Measurements from ENCODE around the gene BAIAP2L1.

BAIAP2L1 gene

DNA sequence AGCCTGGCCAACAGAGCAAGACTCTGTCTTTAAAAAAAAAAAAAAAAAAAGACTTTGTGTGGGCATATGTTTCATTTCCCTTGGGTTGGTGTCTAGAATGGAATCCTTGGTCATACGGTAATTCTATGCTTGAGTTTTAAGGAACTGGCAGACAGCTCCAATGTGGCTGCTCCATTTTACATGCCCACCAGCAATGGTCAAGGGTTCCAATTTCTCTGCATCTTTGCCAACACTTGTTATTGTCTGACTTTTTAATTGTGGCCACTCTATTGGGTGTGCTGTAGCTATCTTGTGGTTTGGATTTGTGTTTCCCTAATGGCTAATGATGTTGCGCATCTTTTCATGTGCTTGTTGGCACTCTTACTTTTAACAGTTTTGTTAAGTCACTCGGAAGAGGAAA is 61.8 kb downstream of the BAIAP2L1 start:
- peak; percentile 94 for TF ChIP-seq ZNF184 (tag by site-specific recombination; IDR thresholded peaks at IDR 0.05)
- no peak for TF ChIP-seq ZNF660 (tag by site-specific recombination; IDR thresholded peaks at IDR 0.05)
- ChIA-PET POLR2A (no interaction called here), CTCF (interaction anchor here (0.5 to 0.7 kb wide), 4 partner anchors 62 to 125 kb away, joined by 3 to 5 read pairs (median 3); no protein-coding TSS in a partner anchor)
- Histone ChIP-seq H3K4me3 (ENCODE audit: low read depth, low read length) (no peak overlapping the region), H3K4me1 (ENCODE audit: control insufficient read depth, insufficient read depth, low read length) (no peaks in the 10 kb centered on the region), H3K27ac (ENCODE audit: extremely low read depth, low read depth, low read length) (no peak overlapping the region), H3K36me3 (ENCODE audit: control insufficient read depth in 2 of 2, insufficient read depth in 1 of 2, low read length in 2 of 2) (peaks cover 0 to 5% of the 10 kb centered on the region in 2 experiments; a peak in 2 of 3 replicates), H3K9me3 (ENCODE audit: control insufficient read depth, insufficient read depth, low read depth, low read length) (no peaks in the 10 kb centered on the region)

DNA sequence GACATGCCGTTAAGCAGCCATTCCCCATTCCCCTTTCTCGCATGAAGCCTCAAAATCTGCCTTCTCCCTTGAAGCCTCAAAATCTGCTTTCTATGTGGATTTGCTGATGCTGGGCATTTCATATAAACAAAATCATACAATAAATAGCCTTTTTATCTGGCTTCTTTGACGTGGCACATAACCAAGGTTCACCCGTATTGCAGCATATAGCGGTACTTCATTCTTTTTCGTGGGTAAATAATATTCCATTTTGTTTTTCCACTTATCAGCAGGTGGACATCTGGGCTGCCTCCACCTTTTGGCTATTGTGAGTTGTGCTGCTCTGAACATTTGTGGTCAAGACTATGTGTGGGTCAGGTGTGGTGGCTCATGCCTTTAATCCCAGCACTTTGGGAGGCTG is 62.4 kb downstream of the BAIAP2L1 start:
- Histone ChIP-seq H3K9me3 (ENCODE audit: control insufficient read depth, insufficient read depth, low read depth, low read length) (no peaks in the 10 kb centered on the region), H3K4me3 (ENCODE audit: low read depth, low read length) (no peak overlapping the region), H3K4me1 (ENCODE audit: control insufficient read depth, insufficient read depth, low read length) (no peaks in the 10 kb centered on the region), H3K27ac (ENCODE audit: extremely low read depth, low read depth, low read length) (no peak overlapping the region), H3K36me3 (ENCODE audit: control insufficient read depth in 2 of 2, insufficient read depth in 1 of 2, low read length in 2 of 2) (peaks cover 0 to 5% of the 10 kb centered on the region in 2 experiments; a peak in 2 of 3 replicates)
- TF ChIP-seq EGR2 (tag by site-specific recombination; IDR thresholded peaks at IDR 0.05; ENCODE audit: low read depth) (no peak), ZNF146 (tag by site-specific recombination; IDR thresholded peaks at IDR 0.05) (peak; percentile 83)
- ChIA-PET CTCF (interaction anchor here (0.5 to 0.7 kb wide), 4 partner anchors 63 to 125 kb away, joined by 3 to 5 read pairs (median 3); no protein-coding TSS in a partner anchor), POLR2A (no interaction called here)

DNA sequence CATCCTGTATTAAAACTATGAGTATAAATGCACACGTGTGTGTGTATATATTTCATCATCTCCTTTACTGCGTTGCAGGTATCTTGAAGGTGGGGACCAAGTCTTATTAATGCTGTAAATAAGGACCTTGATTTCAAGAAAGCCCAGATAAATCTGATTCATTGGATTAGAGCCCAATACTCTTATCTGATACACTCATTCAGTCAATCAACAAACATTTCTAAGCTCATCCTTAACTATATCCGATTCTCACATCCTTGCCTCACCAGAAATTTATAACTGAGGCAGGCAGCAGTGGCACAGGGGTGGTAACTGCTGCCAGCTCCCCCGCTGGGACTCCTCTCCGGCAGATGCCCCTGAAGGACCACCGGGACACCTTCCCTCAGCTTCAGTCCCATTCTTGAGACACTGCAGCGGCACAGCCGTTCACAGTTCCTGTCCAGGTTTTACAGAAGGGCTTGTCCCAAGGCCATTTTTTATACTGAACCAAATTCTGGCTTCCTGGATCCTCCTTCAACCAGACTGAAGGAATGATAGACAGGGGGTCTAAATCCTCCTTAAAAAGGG is 65.4 kb downstream of the BAIAP2L1 start:
- Histone ChIP-seq H3K4me1 (ENCODE audit: control insufficient read depth, insufficient read depth, low read length) (no peaks in the 10 kb centered on the region), H3K9me3 (ENCODE audit: control insufficient read depth, insufficient read depth, low read depth, low read length) (no peaks in the 10 kb centered on the region), H3K4me3 (ENCODE audit: low read depth, low read length) (no peak overlapping the region), H3K27ac (ENCODE audit: extremely low read depth, low read depth, low read length) (no peak overlapping the region), H3K36me3 (ENCODE audit: control insufficient read depth in 2 of 2, insufficient read depth in 1 of 2, low read length in 2 of 2) (peaks cover 0 to 5% of the 10 kb centered on the region in 2 experiments; a peak in 2 of 3 replicates)
- ChIA-PET POLR2A (interaction anchor here (0.8 kb wide), 1 partner anchor 498 kb away, joined by 3 read pairs; no protein-coding TSS in a partner anchor), CTCF (no interaction called here)
- TF ChIP-seq ZNF350 (tag by site-specific recombination; IDR thresholded peaks at IDR 0.05) (no peak), OSR2 (tag by site-specific recombination; IDR thresholded peaks at IDR 0.05) (no peak), ZNF433 (tag by site-specific recombination; IDR thresholded peaks at IDR 0.05; ENCODE audit: low read depth) (no peak), ZNF658 (tag by site-specific recombination; IDR thresholded peaks at IDR 0.05) (no peak), ZNF768 (tag by site-specific recombination; IDR thresholded peaks at IDR 0.05) (no peak), SP2 (tag by site-specific recombination; IDR thresholded peaks at IDR 0.05) (no peak), ZNF776 (tag by site-specific recombination; IDR thresholded peaks at IDR 0.05; ENCODE audit: borderline replicate concordance) (no peak), ZBTB1 (tag by site-specific recombination; IDR thresholded peaks at IDR 0.05) (no peak), ZBTB8A (tag by site-specific recombination; IDR thresholded peaks at IDR 0.05) (no peak), FEZF1 (tag by site-specific recombination; IDR thresholded peaks at IDR 0.05) (no peak), ZIC2 (tag by site-specific recombination; IDR thresholded peaks at IDR 0.05) (no peak)
- TF ChIP-seq, protein P1, sequence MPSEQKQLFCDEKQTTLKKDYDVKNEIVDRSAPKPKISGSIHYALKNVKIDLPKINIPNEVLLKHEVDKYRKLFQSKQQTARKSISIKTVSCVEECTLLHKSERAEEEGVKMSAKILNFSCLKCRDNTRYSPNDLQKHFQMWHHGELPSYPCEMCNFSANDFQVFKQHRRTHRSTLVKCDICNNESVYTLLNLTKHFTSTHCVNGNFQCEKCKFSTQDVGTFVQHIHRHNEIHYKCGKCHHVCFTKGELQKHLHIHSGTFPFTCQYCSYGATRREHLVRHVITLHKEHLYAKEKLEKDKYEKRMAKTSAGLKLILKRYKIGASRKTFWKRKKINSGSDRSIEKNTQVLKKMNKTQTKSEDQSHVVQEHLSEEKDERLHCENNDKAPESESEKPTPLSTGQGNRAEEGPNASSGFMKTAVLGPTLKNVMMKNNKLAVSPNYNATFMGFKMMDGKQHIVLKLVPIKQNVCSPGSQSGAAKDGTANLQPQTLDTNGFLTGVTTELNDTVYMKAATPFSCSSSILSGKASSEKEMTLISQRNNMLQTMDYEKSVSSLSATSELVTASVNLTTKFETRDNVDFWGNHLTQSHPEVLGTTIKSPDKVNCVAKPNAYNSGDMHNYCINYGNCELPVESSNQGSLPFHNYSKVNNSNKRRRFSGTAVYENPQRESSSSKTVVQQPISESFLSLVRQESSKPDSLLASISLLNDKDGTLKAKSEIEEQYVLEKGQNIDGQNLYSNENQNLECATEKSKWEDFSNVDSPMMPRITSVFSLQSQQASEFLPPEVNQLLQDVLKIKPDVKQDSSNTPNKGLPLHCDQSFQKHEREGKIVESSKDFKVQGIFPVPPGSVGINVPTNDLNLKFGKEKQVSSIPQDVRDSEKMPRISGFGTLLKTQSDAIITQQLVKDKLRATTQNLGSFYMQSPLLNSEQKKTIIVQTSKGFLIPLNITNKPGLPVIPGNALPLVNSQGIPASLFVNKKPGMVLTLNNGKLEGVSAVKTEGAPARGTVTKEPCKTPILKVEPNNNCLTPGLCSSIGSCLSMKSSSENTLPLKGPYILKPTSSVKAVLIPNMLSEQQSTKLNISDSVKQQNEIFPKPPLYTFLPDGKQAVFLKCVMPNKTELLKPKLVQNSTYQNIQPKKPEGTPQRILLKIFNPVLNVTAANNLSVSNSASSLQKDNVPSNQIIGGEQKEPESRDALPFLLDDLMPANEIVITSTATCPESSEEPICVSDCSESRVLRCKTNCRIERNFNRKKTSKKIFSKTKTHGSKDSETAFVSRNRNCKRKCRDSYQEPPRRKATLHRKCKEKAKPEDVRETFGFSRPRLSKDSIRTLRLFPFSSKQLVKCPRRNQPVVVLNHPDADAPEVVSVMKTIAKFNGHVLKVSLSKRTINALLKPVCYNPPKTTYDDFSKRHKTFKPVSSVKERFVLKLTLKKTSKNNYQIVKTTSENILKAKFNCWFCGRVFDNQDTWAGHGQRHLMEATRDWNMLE (tag by site-specific recombination; conservative IDR thresholded peaks at IDR 0.05; ENCODE audit: low read depth): no peak
- TF ChIP-seq, protein P2, sequence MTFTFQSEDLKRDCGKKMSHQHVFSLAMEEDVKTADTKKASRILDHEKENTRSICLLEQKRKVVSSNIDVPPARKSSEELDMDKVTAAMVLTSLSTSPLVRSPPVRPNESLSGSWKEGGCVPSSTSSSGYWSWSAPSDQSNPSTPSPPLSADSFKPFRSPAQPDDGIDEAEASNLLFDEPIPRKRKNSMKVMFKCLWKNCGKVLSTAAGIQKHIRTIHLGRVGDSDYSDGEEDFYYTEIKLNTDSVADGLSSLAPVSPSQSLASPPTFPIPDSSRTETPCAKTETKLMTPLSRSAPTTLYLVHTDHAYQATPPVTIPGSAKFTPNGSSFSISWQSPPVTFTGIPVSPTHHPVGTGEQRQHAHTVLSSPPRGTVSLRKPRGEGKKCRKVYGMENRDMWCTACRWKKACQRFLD (tag by site-specific recombination; IDR thresholded peaks at IDR 0.05): no peak
